GM12873 (cell line): ENCODE results near the gene FAM3D.

ENCODE experiments used
- TF ChIP-seq, protein P1 (sequence below): IDR thresholded peaks from 2 replicates; pipeline ENCODE4 v1.5.1; 2012; ENCODE audit warnings: low read depth, mild to moderate bottlenecking, moderate library complexity, low read length, control low read depth; ENCODE audit not compliant: insufficient read depth; ENCODE audit errors: missing control alignments

Gene FAM3D

GRCh38 chr3:58667229-58667628 is 655 bp upstream of the FAM3D start:
- TF ChIP-seq, protein P1, sequence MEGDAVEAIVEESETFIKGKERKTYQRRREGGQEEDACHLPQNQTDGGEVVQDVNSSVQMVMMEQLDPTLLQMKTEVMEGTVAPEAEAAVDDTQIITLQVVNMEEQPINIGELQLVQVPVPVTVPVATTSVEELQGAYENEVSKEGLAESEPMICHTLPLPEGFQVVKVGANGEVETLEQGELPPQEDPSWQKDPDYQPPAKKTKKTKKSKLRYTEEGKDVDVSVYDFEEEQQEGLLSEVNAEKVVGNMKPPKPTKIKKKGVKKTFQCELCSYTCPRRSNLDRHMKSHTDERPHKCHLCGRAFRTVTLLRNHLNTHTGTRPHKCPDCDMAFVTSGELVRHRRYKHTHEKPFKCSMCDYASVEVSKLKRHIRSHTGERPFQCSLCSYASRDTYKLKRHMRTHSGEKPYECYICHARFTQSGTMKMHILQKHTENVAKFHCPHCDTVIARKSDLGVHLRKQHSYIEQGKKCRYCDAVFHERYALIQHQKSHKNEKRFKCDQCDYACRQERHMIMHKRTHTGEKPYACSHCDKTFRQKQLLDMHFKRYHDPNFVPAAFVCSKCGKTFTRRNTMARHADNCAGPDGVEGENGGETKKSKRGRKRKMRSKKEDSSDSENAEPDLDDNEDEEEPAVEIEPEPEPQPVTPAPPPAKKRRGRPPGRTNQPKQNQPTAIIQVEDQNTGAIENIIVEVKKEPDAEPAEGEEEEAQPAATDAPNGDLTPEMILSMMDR = no peak

GRCh38 chr3:58665405-58665804 is 1.2 kb downstream of the FAM3D start:
- TF ChIP-seq, protein P1 = no peak

- TF ChIP-seq, protein P1 = no peak
Observed at GRCh38 chr3:58664611-58665010, 2.0 kb downstream of the FAM3D start.

- TF ChIP-seq, protein P1 = no peak
Observed at GRCh38 chr3:58661836-58662420, 4.6 kb downstream of the FAM3D start.

DNA sequence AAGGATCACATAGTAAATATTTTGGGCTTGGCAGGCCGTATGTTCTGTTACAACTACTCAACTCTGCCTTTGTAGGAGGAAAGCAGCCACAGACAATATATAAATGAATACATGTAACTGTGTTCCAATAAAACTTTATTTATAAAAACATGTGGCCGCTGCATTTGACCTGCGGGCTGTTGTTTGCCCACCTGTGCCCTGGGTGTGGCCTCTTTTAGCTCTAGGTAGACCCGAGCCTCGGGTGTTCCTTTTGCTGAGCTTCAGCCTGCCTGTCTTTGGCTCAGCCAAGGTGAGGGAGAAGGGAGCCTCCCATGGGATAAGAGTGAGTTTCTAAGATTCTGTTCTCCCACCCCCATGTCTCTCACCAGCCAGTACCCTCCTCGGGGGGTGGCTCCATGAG is 5.6 kb downstream of the FAM3D start:
- TF ChIP-seq, protein P1 = no peak

GRCh38 chr3:58659051-58659675 is 7.4 kb downstream of the FAM3D start:
- TF ChIP-seq, protein P1 = peak; percentile 17

- TF ChIP-seq, protein P1 = no peak
Observed at GRCh38 chr3:58658508-58658907, 8.1 kb downstream of the FAM3D start.
